VCaP (cell line): ENCODE data around the gene PSAPL1.

Experiments used
- H3K27ac ChIP-seq: fragments of 450-650 bp; 2 replicates; pipeline ENCODE4 v1.5.1; 2017
- TF ChIP-seq, protein P1 (sequence below): fragments of 450-650 bp; conservative IDR thresholded peaks from 2 replicates; pipeline ENCODE4 v1.5.1; 2017; ENCODE audit warnings: mild to moderate bottlenecking, moderate library complexity

Gene PSAPL1

DNA sequence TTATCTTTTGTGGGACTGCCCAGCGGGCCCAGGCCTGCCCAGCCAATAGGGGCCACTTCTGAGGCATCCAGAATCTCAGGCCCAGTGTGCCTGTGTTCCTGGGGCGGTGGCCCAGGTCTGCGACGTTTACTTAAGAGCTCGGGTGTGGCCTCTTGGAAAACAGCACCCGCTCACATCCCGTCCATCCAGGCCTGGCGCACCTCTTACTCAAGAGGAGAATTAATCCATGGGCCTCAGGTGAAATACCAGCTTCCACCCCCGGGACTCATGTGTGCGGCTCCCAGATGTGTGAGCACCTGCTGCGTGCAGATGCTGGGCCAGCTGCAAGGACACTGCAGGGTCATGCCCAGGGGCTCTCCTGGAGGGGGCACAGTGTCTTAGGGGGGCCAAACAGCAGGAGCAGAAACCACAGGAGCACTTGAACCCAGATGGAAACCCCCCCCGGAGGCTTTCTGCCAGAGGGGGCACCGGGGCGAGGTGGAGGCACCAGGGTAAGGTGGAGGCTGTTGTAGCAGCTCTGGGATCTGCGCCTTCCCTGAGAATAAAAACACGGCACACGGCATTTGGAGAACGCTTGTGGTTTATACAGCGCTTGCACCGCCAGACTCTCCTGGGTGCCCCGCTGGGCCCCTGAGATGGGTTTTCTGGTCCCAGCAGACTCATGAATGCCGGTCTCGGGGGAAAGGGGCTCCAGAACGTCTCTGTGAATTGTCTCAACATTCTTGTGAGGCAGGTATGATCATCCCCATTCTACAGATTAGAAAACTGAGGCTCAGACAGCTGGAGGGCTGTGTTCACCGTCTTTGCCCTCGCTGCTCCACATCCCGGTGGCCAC is 2.8 kb downstream of the PSAPL1 start:
- TF ChIP-seq, protein P1, sequence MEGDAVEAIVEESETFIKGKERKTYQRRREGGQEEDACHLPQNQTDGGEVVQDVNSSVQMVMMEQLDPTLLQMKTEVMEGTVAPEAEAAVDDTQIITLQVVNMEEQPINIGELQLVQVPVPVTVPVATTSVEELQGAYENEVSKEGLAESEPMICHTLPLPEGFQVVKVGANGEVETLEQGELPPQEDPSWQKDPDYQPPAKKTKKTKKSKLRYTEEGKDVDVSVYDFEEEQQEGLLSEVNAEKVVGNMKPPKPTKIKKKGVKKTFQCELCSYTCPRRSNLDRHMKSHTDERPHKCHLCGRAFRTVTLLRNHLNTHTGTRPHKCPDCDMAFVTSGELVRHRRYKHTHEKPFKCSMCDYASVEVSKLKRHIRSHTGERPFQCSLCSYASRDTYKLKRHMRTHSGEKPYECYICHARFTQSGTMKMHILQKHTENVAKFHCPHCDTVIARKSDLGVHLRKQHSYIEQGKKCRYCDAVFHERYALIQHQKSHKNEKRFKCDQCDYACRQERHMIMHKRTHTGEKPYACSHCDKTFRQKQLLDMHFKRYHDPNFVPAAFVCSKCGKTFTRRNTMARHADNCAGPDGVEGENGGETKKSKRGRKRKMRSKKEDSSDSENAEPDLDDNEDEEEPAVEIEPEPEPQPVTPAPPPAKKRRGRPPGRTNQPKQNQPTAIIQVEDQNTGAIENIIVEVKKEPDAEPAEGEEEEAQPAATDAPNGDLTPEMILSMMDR, result no peak
- H3K27ac ChIP-seq, result no peak overlapping the region

DNA sequence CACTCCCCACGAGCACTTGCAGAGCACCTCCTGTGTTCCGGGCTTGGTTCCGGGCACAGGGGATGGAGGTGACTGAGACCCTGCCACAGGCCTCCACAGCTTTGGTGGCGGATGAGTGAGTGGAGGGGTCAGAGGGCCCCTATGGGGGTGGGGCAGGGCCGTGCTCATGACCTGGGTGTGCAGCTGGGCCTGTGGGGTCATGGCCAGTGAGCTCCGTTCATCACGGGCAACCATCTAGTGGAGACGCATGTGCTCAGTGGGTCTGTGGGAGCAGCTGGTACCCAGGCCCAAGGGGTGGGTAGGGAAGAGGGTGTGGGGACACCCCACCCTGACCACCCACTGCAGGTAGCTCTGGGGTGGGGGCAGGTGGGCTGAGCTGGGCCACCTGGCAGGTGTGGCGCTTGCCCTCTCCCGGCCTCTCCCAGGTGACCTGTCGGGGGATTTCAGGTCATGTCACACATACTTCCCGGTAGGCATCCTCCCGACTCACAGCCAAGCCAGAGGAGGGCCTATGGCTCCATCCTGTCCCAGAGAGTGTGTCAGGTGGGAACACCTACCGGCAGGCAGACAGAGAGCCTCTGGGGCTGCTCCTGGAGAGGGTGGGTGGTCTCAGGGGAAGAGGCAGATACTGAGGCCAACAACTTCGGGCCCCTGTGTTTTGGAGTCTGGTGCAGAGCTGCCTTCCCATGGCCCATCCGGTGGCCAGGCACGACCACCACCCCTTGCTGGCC is 3.6 kb downstream of the PSAPL1 start:
- H3K27ac ChIP-seq, result no peak overlapping the region
- TF ChIP-seq, protein P1, result no peak

DNA sequence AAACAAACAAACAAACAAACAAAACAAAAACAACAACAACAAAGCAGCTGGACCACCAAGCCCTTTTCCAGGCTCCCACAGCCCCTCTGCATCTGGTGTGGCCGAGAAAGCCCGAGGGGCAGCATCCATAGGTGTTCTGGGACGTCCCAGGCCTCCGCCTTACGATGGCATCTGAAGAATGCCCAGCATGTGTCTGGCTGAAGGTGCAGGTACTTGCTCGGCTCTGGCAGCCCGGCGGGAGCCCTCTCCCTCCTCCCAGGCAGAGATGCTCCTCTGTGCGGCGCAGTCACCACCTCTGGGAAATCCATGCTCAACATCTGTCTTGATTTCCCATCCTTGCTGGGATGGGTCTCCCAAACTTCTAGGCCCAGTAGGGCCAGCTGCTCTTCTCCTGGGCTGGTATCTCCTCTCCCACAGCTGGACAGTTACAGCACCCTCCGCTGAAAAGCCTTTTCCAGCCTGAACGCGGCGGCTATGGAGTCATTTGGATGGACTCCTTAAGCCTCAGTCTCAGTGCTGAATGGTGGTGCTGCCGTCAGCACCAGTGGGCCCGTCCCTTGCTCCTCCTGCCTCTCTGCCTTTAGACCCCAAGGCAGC is 4.3 kb downstream of the PSAPL1 start:
- no peak overlapping the region for H3K27ac ChIP-seq
- TF ChIP-seq, protein P1, result no peak

DNA sequence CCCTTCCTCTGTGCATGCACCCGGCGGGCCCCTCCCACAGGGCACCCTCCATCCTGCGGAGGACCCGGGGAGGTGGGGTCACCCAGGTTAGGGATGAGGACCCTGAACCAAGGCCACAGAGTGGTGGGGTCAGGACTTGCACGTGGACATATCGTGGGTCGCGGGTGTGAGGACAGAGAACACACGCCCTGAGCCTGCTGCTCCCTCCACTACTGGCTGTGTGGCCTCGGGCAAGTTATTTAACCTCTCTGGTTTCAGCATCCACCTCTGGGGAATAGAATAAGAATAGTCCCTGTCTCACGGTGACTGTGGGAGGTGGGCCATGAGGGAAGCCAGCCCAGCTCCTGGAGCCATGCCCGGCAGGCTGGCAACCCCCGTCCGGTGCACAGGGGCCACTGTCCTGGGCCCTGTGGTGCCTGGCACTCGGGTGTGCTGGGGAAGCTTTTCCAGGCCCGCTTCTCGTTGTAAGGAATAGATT is 5.1 kb downstream of the PSAPL1 start:
- H3K27ac ChIP-seq, result no peak overlapping the region
- TF ChIP-seq, protein P1, result no peak

DNA sequence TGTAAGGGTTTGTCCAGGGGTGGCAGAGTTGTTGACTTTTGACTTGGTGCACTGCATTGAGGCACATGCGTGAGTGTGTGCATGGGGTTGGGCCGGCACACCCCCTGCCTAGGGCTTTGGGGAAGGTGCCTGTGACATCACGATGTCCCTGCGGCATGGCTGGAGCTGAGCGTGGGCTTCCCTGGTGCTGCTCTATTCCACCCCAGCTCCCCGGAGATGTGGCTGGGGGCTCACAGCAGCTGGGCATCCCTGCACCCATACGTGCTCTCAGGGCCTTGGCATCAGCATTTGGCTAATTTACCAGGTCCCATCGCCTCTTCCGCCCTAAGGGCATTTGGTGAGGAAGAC is 5.7 kb downstream of the PSAPL1 start:
- no peak overlapping the region for H3K27ac ChIP-seq
- TF ChIP-seq, protein P1, result no peak

DNA sequence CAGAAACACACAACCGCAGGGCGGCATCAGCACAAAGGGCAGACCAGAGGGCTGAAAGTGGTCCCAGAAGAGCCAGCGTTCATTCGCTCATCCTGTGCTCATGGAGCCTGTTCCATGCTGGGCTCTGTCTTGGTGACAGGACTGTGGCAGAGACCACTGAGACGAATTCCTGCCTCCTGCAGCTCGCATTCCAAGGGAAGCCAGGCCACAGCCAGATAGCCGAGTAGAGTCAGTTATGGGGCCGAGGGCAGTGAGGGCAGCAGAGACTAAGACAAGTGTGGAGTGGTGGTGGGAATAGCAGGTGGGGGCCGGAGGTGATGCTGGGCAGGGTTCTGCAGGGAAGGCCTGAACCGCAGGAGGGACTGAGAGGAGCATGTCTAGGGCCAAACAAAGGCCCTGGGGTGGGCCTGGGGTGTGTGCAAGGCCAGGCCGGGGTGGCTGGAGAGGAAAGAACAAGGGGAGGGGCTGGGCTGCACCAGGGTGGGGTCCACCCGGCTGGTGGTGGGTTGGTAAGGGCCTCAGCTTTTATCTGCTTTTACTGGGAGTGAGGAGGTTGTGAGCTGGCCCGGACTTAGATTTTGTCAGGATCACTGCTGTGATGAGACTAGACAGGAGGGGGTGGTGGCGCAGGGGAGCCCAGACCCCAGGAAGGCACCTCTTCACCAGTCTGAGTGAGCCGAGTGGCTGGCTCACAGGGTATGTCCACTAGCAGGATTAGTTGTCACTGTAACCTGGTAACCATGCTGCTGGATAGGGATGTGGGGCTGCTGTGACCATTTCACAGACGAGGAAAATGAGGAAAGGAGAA is 6.3 kb downstream of the PSAPL1 start:
- TF ChIP-seq, protein P1, result no peak
- no peak overlapping the region for H3K27ac ChIP-seq
